HEK293 (cell line): ENCODE data around the gene STYK1.

Experiments used
- BCL11A ChIP-seq: fragments of 450-650 bp; formaldehyde crosslinking; IDR thresholded peaks from 2 replicates; pipeline ENCODE4 v1.5.1; 2016; ENCODE audit warnings: low read depth, missing biosample characterization, missing genetic modification characterization
- IKZF3 ChIP-seq: fragments of 450-650 bp; IDR thresholded peaks from 2 replicates; pipeline ENCODE4 v1.5.0; 2018; ENCODE audit warnings: missing biosample characterization, mild to moderate bottlenecking, missing genetic modification characterization, moderate library complexity
- ZBTB20 ChIP-seq: fragments of 450-650 bp; formaldehyde crosslinking; IDR thresholded peaks from 2 replicates; pipeline ENCODE4 v1.5.1; 2016; ENCODE audit warnings: missing biosample characterization, missing genetic modification characterization
- ZBTB7A ChIP-seq: fragments of 450-650 bp; formaldehyde crosslinking; IDR thresholded peaks from 2 replicates; pipeline ENCODE4 v1.5.1; 2016; ENCODE audit warnings: low read depth, missing biosample characterization, missing genetic modification characterization
- ZNF175 ChIP-seq: fragments of 450-650 bp; formaldehyde crosslinking; IDR thresholded peaks from 2 replicates; pipeline ENCODE4 v1.5.1; 2016; ENCODE audit warnings: missing biosample characterization, missing genetic modification characterization
- ZNF274 ChIP-seq, 2 experiments: fragments of 200-500 bp in 1 of 2; fragments of 450-650 bp in 1 of 2; sonication (Bioruptor generic) in 1 of 2; formaldehyde crosslinking in 1 of 2; IDR thresholded peaks; 2 replicates each; pipeline versions ENCODE4 v1.5.1 to v1.6.1; 2014 to 2016; ENCODE audit warnings: borderline replicate concordance in 1 of 2, inconsistent platforms in 1 of 2, low read length in 1 of 2, missing biosample characterization in 1 of 2, missing genetic modification characterization in 1 of 2
- ZNF394 ChIP-seq: fragments of 450-650 bp; formaldehyde crosslinking; IDR thresholded peaks from 2 replicates; pipeline ENCODE4 v1.5.1; 2016; ENCODE audit warnings: missing biosample characterization, missing genetic modification characterization, mild to moderate bottlenecking, moderate library complexity, borderline replicate concordance
- ZNF610 ChIP-seq: fragments of 450-650 bp; formaldehyde crosslinking; IDR thresholded peaks from 2 replicates; pipeline ENCODE4 v1.5.1; 2016; ENCODE audit warnings: missing biosample characterization, missing genetic modification characterization, borderline replicate concordance
- ZNF624 ChIP-seq: fragments of 450-650 bp; formaldehyde crosslinking; IDR thresholded peaks from 2 replicates; pipeline ENCODE4 v1.5.1; 2017; ENCODE audit warnings: missing biosample characterization, missing genetic modification characterization
- ZNF629 ChIP-seq: fragments of 450-650 bp; formaldehyde crosslinking; IDR thresholded peaks from 2 replicates; pipeline ENCODE4 v1.5.1; 2017; ENCODE audit warnings: missing biosample characterization, missing genetic modification characterization
- TF ChIP-seq, protein P1 (sequence below): fragments of 450-650 bp; formaldehyde crosslinking; IDR thresholded peaks from 2 replicates; pipeline ENCODE4 v1.5.1; 2016; ENCODE audit warnings: missing biosample characterization, missing genetic modification characterization
- TF ChIP-seq, protein P2 (sequence below): fragments of 450-650 bp; formaldehyde crosslinking; IDR thresholded peaks from 2 replicates; pipeline ENCODE4; 2016; ENCODE audit warnings: missing biosample characterization, missing genetic modification characterization
- TF ChIP-seq, protein P3 (sequence below): fragments of 450-650 bp; formaldehyde crosslinking; conservative IDR thresholded peaks from 2 replicates; pipeline ENCODE4 v1.5.1; 2016; ENCODE audit warnings: low read depth, missing biosample characterization, missing genetic modification characterization

DNA sequence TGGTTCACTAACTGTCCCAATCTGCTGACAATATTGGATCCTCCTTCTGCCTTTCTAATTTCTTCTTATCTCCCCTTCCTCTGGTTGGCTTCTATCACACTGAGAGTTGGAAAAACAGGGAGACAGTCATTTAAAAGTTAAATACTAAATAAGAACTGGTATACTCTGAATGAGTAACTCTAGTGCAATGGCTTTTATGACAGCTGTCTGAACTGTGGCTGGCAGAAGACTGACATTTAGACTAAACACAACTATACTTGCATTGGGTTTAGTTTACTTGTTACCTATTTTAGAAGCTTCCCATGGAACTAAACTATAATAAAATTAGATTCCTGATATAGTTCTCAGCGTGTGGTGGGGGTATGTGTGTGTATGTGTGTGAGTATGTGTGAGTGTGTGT lies 52.6 kb downstream of the STYK1 start:
- TF ChIP-seq, protein P1, sequence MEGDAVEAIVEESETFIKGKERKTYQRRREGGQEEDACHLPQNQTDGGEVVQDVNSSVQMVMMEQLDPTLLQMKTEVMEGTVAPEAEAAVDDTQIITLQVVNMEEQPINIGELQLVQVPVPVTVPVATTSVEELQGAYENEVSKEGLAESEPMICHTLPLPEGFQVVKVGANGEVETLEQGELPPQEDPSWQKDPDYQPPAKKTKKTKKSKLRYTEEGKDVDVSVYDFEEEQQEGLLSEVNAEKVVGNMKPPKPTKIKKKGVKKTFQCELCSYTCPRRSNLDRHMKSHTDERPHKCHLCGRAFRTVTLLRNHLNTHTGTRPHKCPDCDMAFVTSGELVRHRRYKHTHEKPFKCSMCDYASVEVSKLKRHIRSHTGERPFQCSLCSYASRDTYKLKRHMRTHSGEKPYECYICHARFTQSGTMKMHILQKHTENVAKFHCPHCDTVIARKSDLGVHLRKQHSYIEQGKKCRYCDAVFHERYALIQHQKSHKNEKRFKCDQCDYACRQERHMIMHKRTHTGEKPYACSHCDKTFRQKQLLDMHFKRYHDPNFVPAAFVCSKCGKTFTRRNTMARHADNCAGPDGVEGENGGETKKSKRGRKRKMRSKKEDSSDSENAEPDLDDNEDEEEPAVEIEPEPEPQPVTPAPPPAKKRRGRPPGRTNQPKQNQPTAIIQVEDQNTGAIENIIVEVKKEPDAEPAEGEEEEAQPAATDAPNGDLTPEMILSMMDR (tag by site-specific recombination): no peak
- TF ChIP-seq, protein P2, sequence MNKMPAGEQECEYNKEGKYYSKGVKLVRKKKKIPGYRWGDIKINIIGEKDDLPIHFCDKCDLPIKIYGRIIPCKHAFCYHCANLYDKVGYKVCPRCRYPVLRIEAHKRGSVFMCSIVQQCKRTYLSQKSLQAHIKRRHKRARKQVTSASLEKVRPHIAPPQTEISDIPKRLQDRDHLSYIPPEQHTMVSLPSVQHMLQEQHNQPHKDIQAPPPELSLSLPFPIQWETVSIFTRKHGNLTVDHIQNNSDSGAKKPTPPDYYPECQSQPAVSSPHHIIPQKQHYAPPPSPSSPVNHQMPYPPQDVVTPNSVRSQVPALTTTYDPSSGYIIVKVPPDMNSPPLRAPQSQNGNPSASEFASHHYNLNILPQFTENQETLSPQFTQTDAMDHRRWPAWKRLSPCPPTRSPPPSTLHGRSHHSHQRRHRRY (tag by site-specific recombination): no peak
- no peak for TF ChIP-seq ZNF629
- TF ChIP-seq ZNF624 (tag by site-specific recombination): no peak
- TF ChIP-seq ZNF274 (IDR thresholded peaks at IDR 0.05; ENCODE audit: low read length): no peak
- no peak for TF ChIP-seq ZNF274 (tag by site-specific recombination; IDR thresholded peaks at IDR 0.05; ENCODE audit: borderline replicate concordance)
- TF ChIP-seq ZNF610 (tag by site-specific recombination): no peak
- no peak for TF ChIP-seq IKZF3 (tag by site-specific recombination)
- TF ChIP-seq, protein P3, sequence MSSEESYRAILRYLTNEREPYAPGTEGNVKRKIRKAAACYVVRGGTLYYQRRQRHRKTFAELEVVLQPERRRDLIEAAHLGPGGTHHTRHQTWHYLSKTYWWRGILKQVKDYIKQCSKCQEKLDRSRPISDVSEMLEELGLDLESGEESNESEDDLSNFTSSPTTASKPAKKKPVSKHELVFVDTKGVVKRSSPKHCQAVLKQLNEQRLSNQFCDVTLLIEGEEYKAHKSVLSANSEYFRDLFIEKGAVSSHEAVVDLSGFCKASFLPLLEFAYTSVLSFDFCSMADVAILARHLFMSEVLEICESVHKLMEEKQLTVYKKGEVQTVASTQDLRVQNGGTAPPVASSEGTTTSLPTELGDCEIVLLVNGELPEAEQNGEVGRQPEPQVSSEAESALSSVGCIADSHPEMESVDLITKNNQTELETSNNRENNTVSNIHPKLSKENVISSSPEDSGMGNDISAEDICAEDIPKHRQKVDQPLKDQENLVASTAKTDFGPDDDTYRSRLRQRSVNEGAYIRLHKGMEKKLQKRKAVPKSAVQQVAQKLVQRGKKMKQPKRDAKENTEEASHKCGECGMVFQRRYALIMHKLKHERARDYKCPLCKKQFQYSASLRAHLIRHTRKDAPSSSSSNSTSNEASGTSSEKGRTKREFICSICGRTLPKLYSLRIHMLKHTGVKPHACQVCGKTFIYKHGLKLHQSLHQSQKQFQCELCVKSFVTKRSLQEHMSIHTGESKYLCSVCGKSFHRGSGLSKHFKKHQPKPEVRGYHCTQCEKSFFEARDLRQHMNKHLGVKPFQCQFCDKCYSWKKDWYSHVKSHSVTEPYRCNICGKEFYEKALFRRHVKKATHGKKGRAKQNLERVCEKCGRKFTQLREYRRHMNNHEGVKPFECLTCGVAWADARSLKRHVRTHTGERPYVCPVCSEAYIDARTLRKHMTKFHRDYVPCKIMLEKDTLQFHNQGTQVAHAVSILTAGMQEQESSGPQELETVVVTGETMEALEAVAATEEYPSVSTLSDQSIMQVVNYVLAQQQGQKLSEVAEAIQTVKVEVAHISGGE: no peak
- no peak for TF ChIP-seq ZNF175 (tag by site-specific recombination)
- no peak for TF ChIP-seq ZBTB7A (tag by site-specific recombination)
- no peak for TF ChIP-seq ZNF394
- no peak for TF ChIP-seq BCL11A (tag by site-specific recombination)
- TF ChIP-seq ZBTB20 (tag by site-specific recombination): no peak
